Thymus (tissue), 11 donors: ENCODE measurements around the gene ATP8A1. TPM values are rescaled to one million over a fixed set of nuclear protein-coding genes. Genes with fewer than 3 reads are reported as not detected.
"Not testable (repeated sequence)": the region's sequence is repeated elsewhere in the genome, so short reads cannot be mapped to it uniquely, and the experiment has no call there.

ENCODE experiments used
- DNase-seq, 9 donors: peaks; one replicate each; pipeline ENCODE4 v3.0.0-alpha.2; 2013; ENCODE audit warnings: low spot score in 9 of 9, low read depth in 6 of 9, missing footprints in 1 of 9
- H3K27ac ChIP-seq, 2 donors: one replicate each; pipeline ENCODE4 v1.5.1; 2013; ENCODE audit warnings: control low read depth in 1 of 2, low read depth in 1 of 2, low read length in 1 of 2, mild to moderate bottlenecking in 1 of 2, moderate library complexity in 1 of 2
- H3K27me3 ChIP-seq, 2 donors: one replicate each; pipeline ENCODE4 v1.5.1; 2013; ENCODE audit warnings: low read length in 1 of 2; ENCODE audit not compliant: control insufficient read depth in 2 of 2, insufficient read depth in 1 of 2
- H3K36me3 ChIP-seq, 2 donors: one replicate each; pipeline ENCODE4 v1.5.1; 2013; ENCODE audit warnings: low read length in 1 of 2, mild to moderate bottlenecking in 1 of 2, moderate library complexity in 1 of 2; ENCODE audit not compliant: control insufficient read depth in 2 of 2, insufficient read depth in 2 of 2
- H3K4me1 ChIP-seq, 2 donors: one replicate each; pipeline ENCODE4 v1.5.1; 2013; ENCODE audit warnings: low read length in 2 of 2; ENCODE audit not compliant: control insufficient read depth in 2 of 2, insufficient read depth in 2 of 2
- H3K4me3 ChIP-seq, 2 donors: one replicate each; pipeline ENCODE4 v1.5.1; 2013; ENCODE audit warnings: low read length in 2 of 2, control low read depth in 1 of 2, mild to moderate bottlenecking in 1 of 2
- H3K9me3 ChIP-seq, 2 donors: one replicate each; pipeline ENCODE4 v1.5.1; 2013; ENCODE audit warnings: low read length in 1 of 2, mild to moderate bottlenecking in 1 of 2; ENCODE audit not compliant: control insufficient read depth in 2 of 2, insufficient read depth in 1 of 2
- WGBS: extraction: QIAGEN DNeasy Blood & Tissue Kit; methylation state at CpG from one replicate; pipeline ENCODE4 v1.1.7; 2013; 5-methylcytosine and 5-hydroxymethylcytosine counted together
- polyA plus RNA-seq: library from polyadenylated mRNA; stranded (reverse); fragments of 200-250 nt; gene quantifications from one replicate; pipeline ENCODE4 v1.2.3, GENCODE V29; 2013
- total RNA-seq: library from RNA; stranded (reverse); fragments of 120-200 nt; gene quantifications from one replicate; pipeline ENCODE4 v1.2.4, GENCODE V29; 2013
- donor health status: healthy.

Gene ATP8A1
- total and polyA plus RNA-seq, 2 donors = 25.0 to 30.9 TPM

- H3K27ac ChIP-seq = no peak overlapping the region
- DNase-seq = no peak
- 97% methylated on average over 2 of the region's 2 CpGs for WGBS
- peaks cover 7 to 23% of the 10 kb centered on the region in 2 donors for H3K27me3 ChIP-seq
- H3K9me3 ChIP-seq = no peaks in the 10 kb centered on the region
- no peaks in the 10 kb centered on the region for H3K36me3 ChIP-seq
- H3K4me1 ChIP-seq = peaks cover 0 to under 1% of the 10 kb centered on the region in 2 donors
- H3K4me3 ChIP-seq = no peak overlapping the region
These were observed 265.6 kb downstream of the ATP8A1 start for GRCh38 chr4:42391355-42391664.

- Histone ChIP-seq H3K4me3 (no peak overlapping the region), H3K27me3 (peaks cover 5 to 18% of the 10 kb centered on the region in 2 donors), H3K36me3 (no peaks in the 10 kb centered on the region), H3K4me1 (no peaks in the 10 kb centered on the region), H3K9me3 (no peaks in the 10 kb centered on the region), H3K27ac (no peak overlapping the region)
- DNase-seq = no peak
- 77% methylated on average over 10 of the region's 10 CpGs for WGBS
These were observed 266.1 kb downstream of the ATP8A1 start for GRCh38 chr4:42390622-42391354.

- Histone ChIP-seq H3K36me3 (no peaks in the 10 kb centered on the region), H3K4me1 (no peaks in the 10 kb centered on the region), H3K27ac (no peak overlapping the region), H3K4me3 (no peak overlapping the region), H3K27me3 (no peaks in the 10 kb centered on the region), H3K9me3 (no peaks in the 10 kb centered on the region)
- DNase-seq = no peak
- 97% methylated on average over 1 of the region's 1 CpG for WGBS
These were observed 271.4 kb downstream of the ATP8A1 start for GRCh38 chr4:42385516-42385915.

- no peak overlapping the region for H3K27ac ChIP-seq
- H3K36me3 ChIP-seq = no peaks in the 10 kb centered on the region
- no peak overlapping the region for H3K4me3 ChIP-seq
- no peak for DNase-seq
- H3K27me3 ChIP-seq = no peaks in the 10 kb centered on the region
- no peaks in the 10 kb centered on the region for H3K9me3 ChIP-seq
- no peaks in the 10 kb centered on the region for H3K4me1 ChIP-seq
- 97% methylated on average over 2 of the region's 2 CpGs for WGBS
These were observed 275.2 kb downstream of the ATP8A1 start for GRCh38 chr4:42381666-42382065.

GRCh38 chr4:42377497-42377896 is 279.4 kb downstream of the ATP8A1 start:
- H3K36me3 ChIP-seq = no peaks in the 10 kb centered on the region
- no peaks in the 10 kb centered on the region for H3K9me3 ChIP-seq
- no peak overlapping the region for H3K27ac ChIP-seq
- WGBS = 94% methylated on average over 4 of the region's 4 CpGs
- no peaks in the 10 kb centered on the region for H3K4me1 ChIP-seq
- no peak overlapping the region for H3K4me3 ChIP-seq
- no peaks in the 10 kb centered on the region for H3K27me3 ChIP-seq
- no peak for DNase-seq

GRCh38 chr4:42372303-42372702 is 284.6 kb downstream of the ATP8A1 start:
- not testable (repeated sequence) for H3K4me1 ChIP-seq, H3K9me3 ChIP-seq, H3K27me3 ChIP-seq, H3K27ac ChIP-seq, H3K4me3 ChIP-seq, H3K36me3 ChIP-seq, DNase-seq
- 98% methylated on average over 6 of the region's 6 CpGs for WGBS

GRCh38 chr4:42371305-42372252 is 285.3 kb downstream of the ATP8A1 start:
- no peak overlapping the region for H3K4me3 ChIP-seq
- H3K4me1 ChIP-seq = no peaks in the 10 kb centered on the region
- no peaks in the 10 kb centered on the region for H3K27me3 ChIP-seq
- WGBS = 61% methylated on average over 2 of the region's 2 CpGs
- DNase-seq = peak in 3 of 9 donors; percentile 2 to 30 (median 21)
- no peak overlapping the region for H3K27ac ChIP-seq
- no peaks in the 10 kb centered on the region for H3K36me3 ChIP-seq
- H3K9me3 ChIP-seq = no peaks in the 10 kb centered on the region

GRCh38 chr4:42369489-42369888 is 287.4 kb downstream of the ATP8A1 start:
- DNase-seq = no peak
- H3K4me3 ChIP-seq = no peak overlapping the region
- no peak overlapping the region for H3K27ac ChIP-seq
- H3K36me3 ChIP-seq = no peaks in the 10 kb centered on the region
- no peaks in the 10 kb centered on the region for H3K27me3 ChIP-seq
- no peaks in the 10 kb centered on the region for H3K9me3 ChIP-seq
- WGBS = 96% methylated on average over 27 of the region's 27 CpGs
- H3K4me1 ChIP-seq = no peaks in the 10 kb centered on the region

- Histone ChIP-seq H3K27me3 (no peaks in the 10 kb centered on the region), H3K9me3 (no peaks in the 10 kb centered on the region), H3K4me1 (no peaks in the 10 kb centered on the region), H3K27ac (no peak overlapping the region), H3K36me3 (no peaks in the 10 kb centered on the region), H3K4me3 (no peak overlapping the region)
- WGBS = 93% methylated on average over 1 of the region's 1 CpG
- DNase-seq = no peak
These were observed 289.9 kb downstream of the ATP8A1 start for GRCh38 chr4:42366959-42367358.
